Omental fat pad (tissue), 4 donors: ENCODE measurements around the gene ARHGAP20. TPM values are rescaled to one million over a fixed set of nuclear protein-coding genes. Genes with fewer than 3 reads are reported as not detected.
"Not testable (repeated sequence)": the region's sequence is repeated elsewhere in the genome, so short reads cannot be mapped to it uniquely, and the experiment has no call there.

ENCODE experiments used
- ATAC-seq: fragments of 150-250 bp; one replicate; pipeline ENCODE4 v1.9.1; 2016; ENCODE audit warnings: mild to moderate bottlenecking, moderate library complexity; ENCODE audit not compliant: low FRiP score
- DNase-seq: peaks from one replicate; pipeline ENCODE4 v3.0.0-alpha.2; 2019; ENCODE audit warnings: low spot score
- total RNA-seq, 4 donors: library from RNA; depleted of rRNA; stranded (reverse); fragments of >200 nt; gene quantifications; one replicate each; pipeline ENCODE4 v1.1.0, GENCODE V29; 2016
- TF ChIP-seq, protein P1 (sequence below), 3 donors: fragments of 450-650 bp; IDR thresholded peaks; one replicate each; pipeline ENCODE4 v1.5.1; 2016 to 2017; ENCODE audit warnings: antibody characterized with exemption in 3 of 3, mild to moderate bottlenecking in 3 of 3, moderate library complexity in 2 of 3

ARHGAP20 gene
- total RNA-seq, 4 donors from 2014 or later: 10.8 to 29.1 (median 16.6) TPM

DNA sequence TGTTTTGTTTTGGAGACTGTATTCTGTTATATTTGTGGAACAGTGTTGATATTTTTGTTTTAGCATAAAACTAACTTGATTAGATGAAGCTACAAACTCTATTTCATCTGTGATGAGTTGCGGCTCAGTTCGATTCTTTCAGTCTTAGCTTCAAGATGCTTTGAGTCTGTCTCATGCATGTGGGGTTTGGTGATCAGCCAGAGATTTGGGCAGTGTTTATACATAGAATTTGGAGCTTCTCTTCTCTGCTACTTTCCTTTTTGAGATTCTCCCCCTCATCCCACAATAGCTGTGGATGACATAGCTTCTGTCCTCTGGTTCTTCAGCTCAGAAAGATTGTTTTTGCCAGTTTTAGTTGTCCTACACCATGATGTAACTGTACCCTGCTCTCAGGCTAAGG lies 90.4 kb downstream of the ARHGAP20 start:
- TF ChIP-seq, protein P1, sequence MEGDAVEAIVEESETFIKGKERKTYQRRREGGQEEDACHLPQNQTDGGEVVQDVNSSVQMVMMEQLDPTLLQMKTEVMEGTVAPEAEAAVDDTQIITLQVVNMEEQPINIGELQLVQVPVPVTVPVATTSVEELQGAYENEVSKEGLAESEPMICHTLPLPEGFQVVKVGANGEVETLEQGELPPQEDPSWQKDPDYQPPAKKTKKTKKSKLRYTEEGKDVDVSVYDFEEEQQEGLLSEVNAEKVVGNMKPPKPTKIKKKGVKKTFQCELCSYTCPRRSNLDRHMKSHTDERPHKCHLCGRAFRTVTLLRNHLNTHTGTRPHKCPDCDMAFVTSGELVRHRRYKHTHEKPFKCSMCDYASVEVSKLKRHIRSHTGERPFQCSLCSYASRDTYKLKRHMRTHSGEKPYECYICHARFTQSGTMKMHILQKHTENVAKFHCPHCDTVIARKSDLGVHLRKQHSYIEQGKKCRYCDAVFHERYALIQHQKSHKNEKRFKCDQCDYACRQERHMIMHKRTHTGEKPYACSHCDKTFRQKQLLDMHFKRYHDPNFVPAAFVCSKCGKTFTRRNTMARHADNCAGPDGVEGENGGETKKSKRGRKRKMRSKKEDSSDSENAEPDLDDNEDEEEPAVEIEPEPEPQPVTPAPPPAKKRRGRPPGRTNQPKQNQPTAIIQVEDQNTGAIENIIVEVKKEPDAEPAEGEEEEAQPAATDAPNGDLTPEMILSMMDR (IDR thresholded peaks at IDR 0.05): no peak
- DNase-seq (no peak), ATAC-seq (no peak)

DNA sequence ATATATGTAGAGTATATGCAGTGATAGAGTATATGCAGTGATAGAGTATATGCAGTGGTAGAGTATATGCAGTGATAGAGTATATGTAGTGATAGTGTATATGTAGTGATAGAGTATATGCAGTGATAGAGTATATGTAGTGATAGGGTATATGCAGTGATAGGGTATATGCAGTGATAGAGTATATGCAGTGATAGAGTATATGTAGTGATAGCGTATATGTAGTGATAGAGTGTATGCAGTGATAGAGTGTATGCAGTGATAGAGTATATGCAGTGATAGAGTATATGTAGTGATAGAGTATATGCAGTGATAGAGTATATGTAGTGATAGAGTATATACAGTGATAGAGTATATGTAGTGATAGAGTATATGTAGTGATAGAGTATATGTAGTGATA lies 92.9 kb downstream of the ARHGAP20 start:
- ATAC-seq: not testable (repeated sequence)

DNA sequence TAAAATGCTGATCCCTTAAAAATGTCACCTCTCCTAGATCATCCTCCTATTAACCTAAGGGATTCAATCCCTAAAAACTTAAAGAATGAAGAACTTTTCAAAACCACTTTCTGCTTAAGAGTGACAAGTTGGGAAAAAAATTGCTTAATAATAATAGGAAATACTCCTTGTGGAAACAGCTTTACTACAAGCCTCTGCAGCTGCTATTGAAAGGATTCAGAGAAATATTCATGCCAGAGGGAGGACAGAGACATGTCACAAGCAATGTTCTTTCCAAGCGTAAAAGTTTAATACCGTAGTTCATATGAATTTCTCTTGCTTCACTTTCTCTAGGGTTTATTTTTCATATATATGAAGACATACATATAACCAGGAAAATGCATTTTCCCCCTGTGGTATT lies 98.2 kb downstream of the ARHGAP20 start:
- no peak for DNase-seq
- no peak for ATAC-seq
- TF ChIP-seq, protein P1 (IDR thresholded peaks at IDR 0.05): no peak

More for the DNA sequence above, 92.9 kb downstream of the ARHGAP20 start:
- not testable (repeated sequence) for DNase-seq

DNA sequence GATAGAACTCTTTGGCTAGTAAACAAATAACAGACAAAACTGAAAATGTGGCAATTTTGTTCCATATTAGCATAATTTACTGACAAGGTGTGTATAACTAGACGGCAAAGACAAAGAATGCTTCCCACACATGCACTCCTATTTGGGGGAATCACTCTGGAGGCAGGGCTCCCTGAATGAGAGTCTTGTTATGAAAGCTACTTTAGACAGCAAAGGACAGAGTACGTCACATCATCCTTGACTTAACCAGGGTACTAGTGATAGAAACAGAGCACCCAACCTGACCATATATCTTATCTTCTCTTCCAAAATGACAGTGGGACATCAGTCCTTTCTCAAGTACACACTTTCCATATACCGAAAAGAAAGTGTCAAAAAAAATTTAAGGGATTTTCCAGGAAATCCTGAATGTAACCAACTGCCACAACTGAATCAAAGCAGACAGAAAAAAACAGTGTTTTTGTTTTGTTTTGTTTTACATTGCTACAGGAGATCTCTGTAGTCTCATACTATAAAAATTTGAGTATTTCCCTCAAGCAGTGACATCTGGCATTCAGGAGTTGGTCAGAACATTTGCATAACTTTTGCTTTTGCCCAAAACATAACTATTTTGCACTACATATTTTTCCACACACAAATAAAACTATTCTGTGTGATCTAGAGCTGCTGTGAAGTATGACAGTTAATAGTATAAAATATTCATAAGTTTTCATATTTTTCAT lies 98.9 kb downstream of the ARHGAP20 start:
- DNase-seq (no peak), ATAC-seq (no peak)
- TF ChIP-seq, protein P1 (IDR thresholded peaks at IDR 0.05): no peak

DNA sequence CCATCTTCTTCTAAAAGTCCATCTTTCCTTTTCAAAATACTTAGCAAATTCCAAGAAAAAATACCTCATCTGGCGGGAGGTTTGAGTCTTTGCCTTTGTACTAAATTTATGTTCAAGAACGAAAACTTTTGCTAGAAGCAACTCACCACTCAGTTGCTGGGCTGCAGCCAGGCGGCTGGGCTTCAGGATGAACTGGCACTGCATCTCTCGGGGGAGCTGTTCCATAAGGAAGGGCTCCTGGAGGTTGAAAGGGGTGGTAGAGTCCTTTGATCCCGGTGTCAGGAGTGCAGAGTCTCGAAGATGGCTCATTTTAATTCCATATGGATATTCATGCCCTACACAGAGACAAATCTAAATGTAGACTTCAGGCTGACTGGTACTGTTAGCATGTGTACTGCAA lies 105.8 kb downstream of the ARHGAP20 start:
- TF ChIP-seq, protein P1 (IDR thresholded peaks at IDR 0.05): no peak
- DNase-seq (no peak), ATAC-seq (no peak)

DNA sequence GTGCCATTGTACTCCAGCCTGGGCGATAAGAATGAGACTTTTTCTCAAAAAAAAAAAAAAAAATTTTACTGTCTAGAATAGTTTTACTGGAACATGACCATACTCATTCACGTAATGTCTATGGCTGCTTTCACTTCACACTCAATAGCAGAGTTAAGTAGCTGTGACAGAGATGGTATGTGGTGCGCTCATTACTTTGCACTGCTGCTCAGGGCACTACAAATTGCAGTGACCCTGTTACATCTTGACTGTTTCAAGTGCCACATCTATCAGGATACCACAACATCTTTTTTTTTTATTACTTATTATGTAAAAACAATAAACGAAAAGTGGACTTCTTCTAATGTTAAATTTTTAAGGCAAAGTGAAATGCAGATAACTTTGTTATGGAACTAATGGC lies 110.3 kb downstream of the ARHGAP20 start:
- ATAC-seq: no peak
- TF ChIP-seq, protein P1 (IDR thresholded peaks at IDR 0.05): no peak
- no peak for DNase-seq

DNA sequence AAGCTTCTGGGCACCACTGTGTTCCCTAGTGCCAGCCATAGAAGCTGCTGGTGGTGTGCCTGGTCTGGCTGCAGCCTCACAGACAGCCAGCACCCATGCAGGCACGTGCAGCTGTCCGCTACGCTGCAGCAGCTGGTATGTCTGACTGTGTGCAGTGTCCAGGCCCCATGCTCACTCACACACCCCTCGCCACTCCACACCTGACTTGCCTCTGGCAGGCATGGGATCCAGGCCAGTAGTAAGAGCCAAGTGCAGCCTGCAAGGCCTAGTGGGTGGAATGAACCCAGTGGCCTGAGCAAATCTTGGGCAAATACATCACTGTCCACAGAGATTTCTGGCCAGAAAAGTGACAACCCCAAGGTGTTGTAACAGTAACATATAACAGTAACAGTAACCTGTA lies 111.9 kb downstream of the ARHGAP20 start:
- no peak for ATAC-seq
- DNase-seq: no peak
- TF ChIP-seq, protein P1 (IDR thresholded peaks at IDR 0.05): no peak
